Measurements from ENCODE around the gene NADSYN1. TPM values are rescaled to one million over a fixed set of nuclear protein-coding genes. Genes with fewer than 3 reads are reported as not detected.
A peak's percentile ranks its signal among the peaks of the same experiment; 100 is the strongest.

NADSYN1 gene
- total RNA-seq, 2 experiments from 2014 or later: 120 to 127 TPM

GRCh38 chr11:71485063-71485399 lies 32.0 kb downstream of the NADSYN1 start:
- Mint-ChIP-seq H3K4me1 (peaks cover 13% of the 10 kb centered on the region), H3K9me3 (no peaks in the 10 kb centered on the region), H3K27me3 (no peaks in the 10 kb centered on the region), H3K4me3 (no peak overlapping the region), H3K36me3 (ENCODE audit: low read depth) (peaks cover 52% of the 10 kb centered on the region), H3K27ac (no peak overlapping the region)
- ChIA-PET CTCF (interaction anchor here (1.0 kb wide), 1 partner anchor 16 kb away, joined by 3 read pairs; no protein-coding TSS in a partner anchor), POLR2A (no interaction called here)
- DNase-seq: no peak

GRCh38 chr11:71485466-71485865 lies 32.5 kb downstream of the NADSYN1 start:
- Mint-ChIP-seq H3K27ac (no peak overlapping the region), H3K4me3 (no peak overlapping the region), H3K27me3 (no peaks in the 10 kb centered on the region), H3K9me3 (no peaks in the 10 kb centered on the region), H3K4me1 (peaks cover 13% of the 10 kb centered on the region), H3K36me3 (ENCODE audit: low read depth) (peaks cover 50% of the 10 kb centered on the region)
- no peak for DNase-seq
- ChIA-PET POLR2A (no interaction called here), CTCF (interaction anchor here (1.0 kb wide), 1 partner anchor 15 kb away, joined by 3 read pairs; no protein-coding TSS in a partner anchor)

- ChIA-PET POLR2A (no interaction called here), CTCF (no interaction called here)
- Mint-ChIP-seq H3K27me3 (no peaks in the 10 kb centered on the region), H3K4me3 (no peak overlapping the region), H3K27ac (no peak overlapping the region), H3K9me3 (no peaks in the 10 kb centered on the region), H3K36me3 (ENCODE audit: low read depth) (peaks cover 45% of the 10 kb centered on the region), H3K4me1 (peaks cover 13% of the 10 kb centered on the region)
- no peak for DNase-seq
These were observed 33.3 kb downstream of the NADSYN1 start for GRCh38 chr11:71486320-71486719.

GRCh38 chr11:71488681-71489270 lies 35.8 kb downstream of the NADSYN1 start:
- Mint-ChIP-seq H3K9me3 (no peaks in the 10 kb centered on the region), H3K36me3 (ENCODE audit: low read depth) (peaks cover 47% of the 10 kb centered on the region), H3K4me1 (peaks cover 13% of the 10 kb centered on the region), H3K27ac (peak overlapping the region; percentile 72), H3K27me3 (no peaks in the 10 kb centered on the region), H3K4me3 (no peak overlapping the region)
- POLR2A ChIA-PET: no interaction called here
- CTCF ChIA-PET: no interaction called here
- no peak for DNase-seq

- Mint-ChIP-seq H3K36me3 (ENCODE audit: low read depth) (peaks cover 47% of the 10 kb centered on the region), H3K27ac (peak overlapping the region; percentile 55), H3K9me3 (no peaks in the 10 kb centered on the region), H3K4me3 (no peak overlapping the region), H3K27me3 (no peaks in the 10 kb centered on the region), H3K4me1 (peaks cover 13% of the 10 kb centered on the region)
- POLR2A ChIA-PET: no interaction called here
- no peak for DNase-seq
- CTCF ChIA-PET: no interaction called here
These were observed 36.5 kb downstream of the NADSYN1 start for GRCh38 chr11:71489311-71490043.

GRCh38 chr11:71490044-71490730 lies 37.2 kb downstream of the NADSYN1 start:
- ChIA-PET CTCF (no interaction called here), POLR2A (no interaction called here)
- H3K36me3 Mint-ChIP-seq (ENCODE audit: low read depth): peaks cover 51% of the 10 kb centered on the region
- H3K9me3 Mint-ChIP-seq: no peaks in the 10 kb centered on the region
- DNase-seq: no peak
- no peaks in the 10 kb centered on the region for H3K27me3 Mint-ChIP-seq
- H3K4me3 Mint-ChIP-seq: no peak overlapping the region
- no peak overlapping the region for H3K27ac Mint-ChIP-seq
- H3K4me1 Mint-ChIP-seq: peaks cover 13% of the 10 kb centered on the region

- DNase-seq: no peak
- Mint-ChIP-seq H3K27ac (no peak overlapping the region), H3K9me3 (no peaks in the 10 kb centered on the region), H3K36me3 (ENCODE audit: low read depth) (peaks cover 52% of the 10 kb centered on the region), H3K4me1 (peaks cover 13% of the 10 kb centered on the region), H3K4me3 (no peak overlapping the region), H3K27me3 (no peaks in the 10 kb centered on the region)
- ChIA-PET POLR2A (no interaction called here), CTCF (no interaction called here)
These were observed 37.9 kb downstream of the NADSYN1 start for GRCh38 chr11:71490731-71491390.

- Mint-ChIP-seq H3K36me3 (ENCODE audit: low read depth) (peaks cover 50% of the 10 kb centered on the region), H3K9me3 (no peaks in the 10 kb centered on the region), H3K4me3 (no peak overlapping the region), H3K4me1 (peaks cover 13% of the 10 kb centered on the region), H3K27me3 (no peaks in the 10 kb centered on the region), H3K27ac (no peak overlapping the region)
- ChIA-PET POLR2A (no interaction called here), CTCF (interaction anchor here (2.0 kb wide), 1 partner anchor 15 kb away, joined by 5 read pairs; no protein-coding TSS in a partner anchor)
- DNase-seq: no peak
These were observed 38.5 kb downstream of the NADSYN1 start for GRCh38 chr11:71491531-71491930.

GRCh38 chr11:71491940-71492339 lies 38.9 kb downstream of the NADSYN1 start:
- peaks cover 13% of the 10 kb centered on the region for H3K4me1 Mint-ChIP-seq
- ChIA-PET POLR2A (no interaction called here), CTCF (interaction anchor here (2.0 kb wide), 1 partner anchor 15 kb away, joined by 5 read pairs; no protein-coding TSS in a partner anchor)
- H3K9me3 Mint-ChIP-seq: no peaks in the 10 kb centered on the region
- DNase-seq: no peak
- H3K4me3 Mint-ChIP-seq: no peak overlapping the region
- H3K27ac Mint-ChIP-seq: no peak overlapping the region
- H3K36me3 Mint-ChIP-seq (ENCODE audit: low read depth): peaks cover 52% of the 10 kb centered on the region
- no peaks in the 10 kb centered on the region for H3K27me3 Mint-ChIP-seq

- no peaks in the 10 kb centered on the region for H3K9me3 Mint-ChIP-seq
- H3K36me3 Mint-ChIP-seq (ENCODE audit: low read depth): peaks cover 73% of the 10 kb centered on the region
- no peak overlapping the region for H3K4me3 Mint-ChIP-seq
- no peaks in the 10 kb centered on the region for H3K27me3 Mint-ChIP-seq
- H3K4me1 Mint-ChIP-seq: peaks cover 7% of the 10 kb centered on the region
- H3K27ac Mint-ChIP-seq: no peak overlapping the region
- CTCF ChIA-PET: no interaction called here
- POLR2A ChIA-PET: no interaction called here
- no peak for DNase-seq
These were observed 42.6 kb downstream of the NADSYN1 start for GRCh38 chr11:71495286-71496230.

- ChIA-PET CTCF (no interaction called here), POLR2A (no interaction called here)
- Mint-ChIP-seq H3K9me3 (no peaks in the 10 kb centered on the region), H3K27me3 (no peaks in the 10 kb centered on the region), H3K4me1 (peaks cover 7% of the 10 kb centered on the region), H3K4me3 (no peak overlapping the region), H3K36me3 (ENCODE audit: low read depth) (peaks cover 78% of the 10 kb centered on the region), H3K27ac (no peak overlapping the region)
- no peak for DNase-seq
These were observed 43.4 kb downstream of the NADSYN1 start for GRCh38 chr11:71496421-71496820.

- CTCF ChIA-PET: interaction anchor here (0.8 kb wide), 1 partner anchor 11 kb away, joined by 3 read pairs; no protein-coding TSS in a partner anchor
- Mint-ChIP-seq H3K9me3 (no peaks in the 10 kb centered on the region), H3K36me3 (ENCODE audit: low read depth) (peaks cover 63% of the 10 kb centered on the region), H3K27me3 (no peaks in the 10 kb centered on the region), H3K27ac (no peak overlapping the region), H3K4me3 (no peak overlapping the region), H3K4me1 (peaks cover 7% of the 10 kb centered on the region)
- DNase-seq: no peak
- POLR2A ChIA-PET: no interaction called here
These were observed 45.1 kb downstream of the NADSYN1 start for GRCh38 chr11:71498091-71498490.

All from activated CD4-positive, alpha-beta T cell treated with anti-CD3 and anti-CD28 coated beads, Interleukin-2, amount 10 ng/mL, durations not matched to agents 7 days and 5 days (primary cell).